Endothelial cell of umbilical vein (primary cell): ENCODE data around the gene DOCK6.

Source experiments
- EZH2 ChIP-seq: IDR thresholded peaks from 2 replicates; pipeline ENCODE4 v1.6.1; 2012; ENCODE audit warnings: borderline replicate concordance, low read depth, mild to moderate bottlenecking, moderate library complexity, low read length, inconsistent platforms; ENCODE audit not compliant: severe bottlenecking
- JUN ChIP-seq: IDR thresholded peaks from 2 replicates; pipeline ENCODE4 v1.6.1; 2011; ENCODE audit warnings: borderline replicate concordance, low read depth; ENCODE audit not compliant: insufficient read length, insufficient read depth
- MYC ChIP-seq: IDR thresholded peaks from one replicate; pipeline ENCODE4 v1.6.1; 2011; ENCODE audit warnings: mild to moderate bottlenecking, low read depth, low read length
- POLR2A ChIP-seq: IDR thresholded peaks from 2 replicates; pipeline ENCODE4 v1.6.1; 2012; ENCODE audit warnings: low read depth, mild to moderate bottlenecking, control low read depth, low read length
- POLR2AphosphoS5 ChIP-seq: IDR thresholded peaks from 2 replicates; pipeline ENCODE4 v1.6.1; 2012; ENCODE audit warnings: low read depth, mild to moderate bottlenecking, control low read depth, low read length, moderate library complexity; ENCODE audit not compliant: insufficient read depth
- TF ChIP-seq, protein P1 (sequence below), 2 donors: IDR thresholded peaks; 1 replicate in 1 of 2; 2 replicates in 1 of 2; pipeline ENCODE4 v1.5.1; 2011; ENCODE audit warnings: low read length in 2 of 2, mild to moderate bottlenecking in 2 of 2, moderate library complexity in 2 of 2, control low read depth in 1 of 2, inconsistent platforms in 1 of 2, low read depth in 1 of 2; ENCODE audit not compliant: insufficient read depth in 1 of 2; ENCODE audit errors: extremely low read depth in 1 of 2

DNA sequence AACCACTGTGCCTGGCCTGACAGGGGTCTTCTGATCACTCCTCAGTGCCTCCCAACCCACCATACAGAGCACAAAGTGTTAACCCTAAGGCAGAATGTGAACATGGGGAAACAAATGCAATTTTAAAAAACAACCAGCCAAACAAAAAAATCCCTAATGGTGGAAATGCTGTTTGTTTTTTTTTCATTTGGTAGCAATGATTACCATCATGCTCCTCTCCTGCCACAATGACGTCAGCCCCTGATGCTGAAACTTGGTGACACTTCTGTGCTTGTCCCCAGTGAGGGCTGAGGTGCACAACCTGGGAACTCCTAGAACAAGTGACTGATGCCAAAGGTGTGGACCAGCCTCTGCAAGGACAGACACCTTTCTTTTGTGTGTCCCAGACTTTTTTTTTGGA, 29.7 kb upstream of the DOCK6 start:
- TF ChIP-seq POLR2A (no peak), MYC (no peak), POLR2AphosphoS5 (no peak), JUN (no peak), EZH2 (no peak)
- TF ChIP-seq, protein P1, sequence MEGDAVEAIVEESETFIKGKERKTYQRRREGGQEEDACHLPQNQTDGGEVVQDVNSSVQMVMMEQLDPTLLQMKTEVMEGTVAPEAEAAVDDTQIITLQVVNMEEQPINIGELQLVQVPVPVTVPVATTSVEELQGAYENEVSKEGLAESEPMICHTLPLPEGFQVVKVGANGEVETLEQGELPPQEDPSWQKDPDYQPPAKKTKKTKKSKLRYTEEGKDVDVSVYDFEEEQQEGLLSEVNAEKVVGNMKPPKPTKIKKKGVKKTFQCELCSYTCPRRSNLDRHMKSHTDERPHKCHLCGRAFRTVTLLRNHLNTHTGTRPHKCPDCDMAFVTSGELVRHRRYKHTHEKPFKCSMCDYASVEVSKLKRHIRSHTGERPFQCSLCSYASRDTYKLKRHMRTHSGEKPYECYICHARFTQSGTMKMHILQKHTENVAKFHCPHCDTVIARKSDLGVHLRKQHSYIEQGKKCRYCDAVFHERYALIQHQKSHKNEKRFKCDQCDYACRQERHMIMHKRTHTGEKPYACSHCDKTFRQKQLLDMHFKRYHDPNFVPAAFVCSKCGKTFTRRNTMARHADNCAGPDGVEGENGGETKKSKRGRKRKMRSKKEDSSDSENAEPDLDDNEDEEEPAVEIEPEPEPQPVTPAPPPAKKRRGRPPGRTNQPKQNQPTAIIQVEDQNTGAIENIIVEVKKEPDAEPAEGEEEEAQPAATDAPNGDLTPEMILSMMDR (IDR thresholded peaks at IDR 0.05; ENCODE audit: extremely low read depth in 1 of 2, insufficient read depth in 1 of 2, low read depth in 1 of 2, low read length in 2 of 2) = no peak
